ENCODE measurements around the gene PTPRT.

DNA sequence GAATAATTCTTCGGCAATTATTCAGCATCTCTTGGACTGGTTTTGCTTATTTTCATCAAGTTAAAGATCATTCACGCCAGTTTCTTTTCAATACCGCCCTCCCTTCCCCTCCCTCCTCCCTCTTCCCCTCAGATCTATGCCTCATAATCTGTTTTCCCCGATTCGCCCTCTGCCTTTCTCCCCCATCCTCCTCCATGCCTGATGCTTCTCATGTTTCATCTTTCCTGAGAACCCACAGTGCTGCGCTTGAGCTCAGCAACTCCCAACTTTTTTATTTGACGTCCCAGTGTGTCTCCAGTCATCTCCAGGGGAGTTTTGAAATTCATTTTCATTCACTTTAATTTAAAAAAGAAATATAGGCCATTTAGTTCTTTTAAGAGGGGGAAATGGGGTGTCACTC lies 142.7 kb downstream of the PTPRT start:
- TF ChIP-seq, protein P1, sequence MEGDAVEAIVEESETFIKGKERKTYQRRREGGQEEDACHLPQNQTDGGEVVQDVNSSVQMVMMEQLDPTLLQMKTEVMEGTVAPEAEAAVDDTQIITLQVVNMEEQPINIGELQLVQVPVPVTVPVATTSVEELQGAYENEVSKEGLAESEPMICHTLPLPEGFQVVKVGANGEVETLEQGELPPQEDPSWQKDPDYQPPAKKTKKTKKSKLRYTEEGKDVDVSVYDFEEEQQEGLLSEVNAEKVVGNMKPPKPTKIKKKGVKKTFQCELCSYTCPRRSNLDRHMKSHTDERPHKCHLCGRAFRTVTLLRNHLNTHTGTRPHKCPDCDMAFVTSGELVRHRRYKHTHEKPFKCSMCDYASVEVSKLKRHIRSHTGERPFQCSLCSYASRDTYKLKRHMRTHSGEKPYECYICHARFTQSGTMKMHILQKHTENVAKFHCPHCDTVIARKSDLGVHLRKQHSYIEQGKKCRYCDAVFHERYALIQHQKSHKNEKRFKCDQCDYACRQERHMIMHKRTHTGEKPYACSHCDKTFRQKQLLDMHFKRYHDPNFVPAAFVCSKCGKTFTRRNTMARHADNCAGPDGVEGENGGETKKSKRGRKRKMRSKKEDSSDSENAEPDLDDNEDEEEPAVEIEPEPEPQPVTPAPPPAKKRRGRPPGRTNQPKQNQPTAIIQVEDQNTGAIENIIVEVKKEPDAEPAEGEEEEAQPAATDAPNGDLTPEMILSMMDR (IDR thresholded peaks at IDR 0.05), result no peak
- TF ChIP-seq POLR2A (IDR thresholded peaks at IDR 0.05), result no peak

Data from uterus (tissue), 2 donors.